SK-MEL-5 (cell line): ENCODE data around the gene RAB14. TPM values are rescaled to one million over a fixed set of nuclear protein-coding genes. Genes with fewer than 3 reads are reported as not detected.
"Not testable (repeated sequence)": the region's sequence is repeated elsewhere in the genome, so short reads cannot be mapped to it uniquely, and the experiment has no call there.

Source experiments
- DNase-seq: peaks from one replicate; pipeline ENCODE4 v3.0.0-alpha.2; 2016; ENCODE audit warnings: low read depth, low spot score
- in situ Hi-C: cut with HindIII; loops from 2 replicates; pipeline ENCODE4 v1.10.0; 2016; ENCODE audit warnings: low sequenced_read_pairs, high pct_unique_total_duplicates, low pct_unique_long_range_greater_than_20kb
- small RNA-seq, 2 experiments: library from RNA; depleted of rRNA; stranded (forward); fragments of <200 nt; gene quantifications; one replicate each; pipeline ENCODE3, GENCODE V24; 2014
- total RNA-seq: library from RNA; depleted of rRNA; stranded (reverse); fragments of >200 nt; shearing (Covaris generic); gene quantifications from 2 replicates; pipeline ENCODE4 v1.2.3, GENCODE V29; 2014; rRNA removed

The RAB14 gene
- total RNA-seq, 1 experiment from 2014 or later: 29.8 TPM

DNA sequence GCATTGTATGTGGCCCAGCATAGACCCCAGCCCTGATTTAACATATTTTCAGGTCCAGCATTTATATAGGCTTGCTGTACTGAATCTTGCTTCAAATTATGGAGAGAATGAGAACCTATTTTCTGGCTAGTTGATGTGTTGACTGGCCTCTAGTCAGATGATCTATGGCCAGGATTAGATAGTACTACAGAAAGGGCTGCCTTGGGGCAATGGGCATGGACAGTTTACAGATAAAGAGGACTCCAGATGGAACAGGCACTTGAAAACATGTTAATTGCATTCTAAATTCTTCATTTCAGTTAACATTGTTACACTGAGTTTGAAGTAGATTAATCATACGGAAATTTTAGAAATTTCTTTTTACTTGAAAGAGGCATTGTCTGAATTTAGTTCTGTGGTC lies 61.5 kb downstream of the RAB14 start:
- DNase-seq: no peak
- in situ Hi-C loops: no loop called here

DNA sequence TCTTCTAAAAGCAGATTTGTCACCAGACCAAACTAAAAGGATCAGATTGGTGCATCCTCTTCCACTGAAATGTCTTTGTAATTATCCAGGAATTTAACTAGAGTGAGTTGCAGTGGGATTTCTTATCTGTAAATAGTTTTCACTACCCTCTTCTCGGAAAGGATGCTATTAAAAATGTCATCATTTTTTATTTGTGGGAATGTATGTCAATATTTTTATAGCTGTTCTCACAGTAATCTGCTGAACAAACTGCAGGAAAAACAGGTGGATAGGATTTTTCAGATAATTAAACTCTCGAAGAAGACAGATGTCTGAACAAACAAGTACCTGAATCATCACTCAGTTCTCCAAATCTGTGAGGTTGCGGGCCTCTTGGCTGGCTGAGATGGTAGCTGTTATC lies 62.7 kb downstream of the RAB14 start:
- in situ Hi-C loops: no loop called here
- no peak for DNase-seq

DNA sequence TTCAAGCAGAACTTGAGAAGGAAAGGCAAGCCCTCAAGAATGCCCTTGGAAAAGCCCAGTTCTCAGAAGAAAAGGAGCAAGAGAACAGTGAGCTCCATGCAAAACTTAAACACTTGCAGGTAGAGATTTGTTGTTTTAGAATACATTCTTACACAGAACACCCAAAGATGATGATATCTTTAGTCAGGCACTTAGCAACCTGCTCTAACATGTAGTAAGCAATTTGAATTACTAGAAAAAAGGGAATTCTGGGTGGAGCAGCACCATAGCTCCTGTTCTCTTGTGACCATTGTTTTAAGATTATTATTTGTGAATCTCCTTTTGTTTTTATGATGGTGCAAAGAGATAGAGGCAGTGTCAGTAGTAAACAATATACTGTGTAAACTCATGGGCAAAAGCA lies 63.1 kb downstream of the RAB14 start:
- in situ Hi-C loops: no loop called here
- no peak for DNase-seq

DNA sequence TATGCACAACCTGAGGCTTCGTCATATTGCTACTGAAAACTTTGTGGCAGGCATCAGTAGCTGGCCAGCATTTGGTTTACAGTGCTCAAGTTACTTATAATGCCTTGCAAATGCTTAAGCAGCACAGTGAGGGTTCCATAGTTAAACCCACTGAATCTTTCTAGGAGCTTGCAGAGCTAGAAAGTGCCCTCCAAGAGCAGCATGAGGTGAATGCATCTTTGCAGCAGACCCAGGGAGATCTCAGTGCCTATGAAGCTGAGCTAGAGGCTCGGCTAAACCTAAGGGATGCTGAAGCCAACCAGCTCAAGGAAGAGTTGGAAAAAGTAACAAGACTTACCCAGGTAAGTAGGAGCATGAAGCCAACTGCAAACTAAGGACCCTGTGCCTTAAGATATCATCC lies 66.0 kb downstream of the RAB14 start:
- in situ Hi-C loops: no loop called here
- no peak for DNase-seq

DNA sequence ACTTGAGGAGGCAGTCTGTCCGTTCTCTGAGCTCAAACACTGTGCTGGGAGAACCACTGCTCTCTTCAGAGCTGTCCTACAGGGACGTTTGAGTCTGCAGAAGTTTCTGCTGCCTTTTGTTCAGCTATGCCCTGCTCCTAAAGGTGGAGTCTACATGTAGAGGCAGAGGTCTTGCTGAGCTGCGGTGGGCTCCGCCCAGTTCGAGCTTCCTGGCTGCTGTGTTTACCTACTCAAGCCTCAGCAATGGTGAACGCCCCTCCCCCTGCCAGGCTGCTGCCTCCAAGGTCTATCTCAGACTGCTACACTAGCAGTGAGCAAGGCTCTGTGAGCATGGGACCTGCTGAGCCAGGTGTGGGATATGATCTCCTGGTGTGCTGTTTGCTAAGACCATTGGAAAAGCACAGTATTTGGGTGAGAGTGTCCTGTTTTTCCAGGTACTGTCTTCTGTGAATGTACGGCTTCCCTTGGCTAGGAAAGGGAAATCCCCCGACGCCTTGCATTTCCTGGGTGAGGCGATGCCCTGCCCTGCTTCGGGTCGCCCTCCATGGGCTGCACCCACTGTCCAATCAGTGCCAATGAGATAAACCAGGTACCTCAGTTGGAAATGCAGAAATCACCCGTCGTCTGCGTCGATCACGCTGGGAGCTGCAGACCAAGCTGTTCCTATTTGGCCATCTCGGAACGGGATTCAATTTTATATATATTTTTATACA lies 68.4 kb downstream of the RAB14 start:
- no peak for DNase-seq
- in situ Hi-C loops: no loop called here

DNA sequence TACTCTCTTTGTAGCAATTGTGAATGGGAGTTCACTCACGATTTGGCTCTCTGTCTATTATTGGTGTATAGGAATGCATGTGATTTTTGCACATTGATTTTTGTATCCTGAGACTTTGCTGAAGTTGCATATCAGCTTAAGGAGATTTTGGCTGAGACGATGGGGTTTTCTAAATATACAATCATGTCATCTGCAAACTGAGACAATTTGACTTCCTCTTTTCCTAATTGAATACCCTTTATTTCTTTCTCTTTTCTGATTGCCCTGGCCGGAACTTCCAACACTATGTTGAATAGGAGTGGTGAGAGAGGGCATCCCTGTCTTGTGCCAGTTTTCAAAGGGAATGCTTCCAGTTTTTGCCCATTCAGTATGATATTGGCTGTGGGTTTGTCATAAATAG lies 72.3 kb downstream of the RAB14 start:
- DNase-seq, in situ Hi-C loops: not testable (repeated sequence)

Small RNAs within 50 kb of the gene (small RNA-seq; reads per million reads assigned to genes)
- gene RN7SL181P: 0 to 0.02 reads per million in 2 experiments

Other genes starting within 250 kb of the RAB14 start
- gene C5, start 151.6 kb downstream of the RAB14 start, total RNA-seq: 1.8 and 1.9 TPM in 2 replicates
- gene CNTRL, start 126.9 kb downstream of the RAB14 start, total RNA-seq: 27.2 and 28.9 TPM in 2 replicates
- 343 and 358 TPM in 2 replicates for gene GSN, start 66.3 kb upstream of the RAB14 start, total RNA-seq
- gene STOM, start 168.4 kb upstream of the RAB14 start, total RNA-seq: 516 and 517 TPM in 2 replicates